Stimulated activated CD8-positive, alpha-beta memory T cell treated with anti-CD3 and anti-CD28 coated beads, Interleukin-7, amount 100 ng/mL, for 48 hours (primary cell): ENCODE data around the gene NLN.
"Not testable (repeated sequence)": the region's sequence is repeated elsewhere in the genome, so short reads cannot be mapped to it uniquely, and the experiment has no call there.

Experiments used
- DNase-seq, 2 donors: peaks; one replicate each; pipeline ENCODE4 v3.0.0-alpha.2; 2020; ENCODE audit warnings: low read depth in 1 of 2; ENCODE audit errors: extremely low read depth in 1 of 2

Gene NLN

DNA sequence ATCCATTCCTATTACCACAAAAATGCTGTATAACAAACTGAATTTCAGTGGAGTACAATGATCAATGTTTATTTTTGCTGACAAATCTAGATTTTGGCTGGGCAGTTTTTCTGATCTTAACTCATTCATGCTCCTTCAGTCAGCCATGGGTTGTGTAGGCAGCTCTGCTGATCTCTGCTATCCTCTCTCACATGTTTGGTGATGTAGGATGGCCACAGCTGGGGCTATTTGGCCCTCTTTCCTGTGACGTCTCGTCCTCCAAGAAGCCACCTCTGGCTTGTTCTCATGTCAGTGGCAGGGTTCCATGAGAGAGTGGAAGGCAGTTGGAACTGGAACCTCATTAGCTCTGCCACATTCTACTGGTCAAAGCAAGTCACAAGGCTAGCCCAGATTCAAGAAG, 8.9 kb downstream of the NLN start:
- no peak for DNase-seq

DNA sequence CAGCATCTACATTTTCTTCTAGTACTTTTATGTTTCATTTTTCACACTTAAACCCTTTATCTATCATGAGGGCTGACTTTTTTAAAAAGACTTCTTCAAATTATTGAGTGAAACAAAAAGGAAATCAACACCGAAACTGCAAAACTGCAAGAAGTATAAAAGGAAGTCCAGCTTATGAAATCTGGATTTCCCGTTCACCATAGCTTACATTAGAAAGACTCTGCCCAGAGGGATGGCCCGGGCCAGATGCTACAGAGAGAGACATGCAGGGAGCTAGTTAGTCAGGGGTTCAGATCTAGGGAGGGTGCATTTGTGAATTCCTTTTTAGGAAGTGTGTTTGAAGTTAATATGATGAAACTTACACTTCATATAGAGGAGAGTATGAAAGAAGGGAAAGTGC, 10.0 kb downstream of the NLN start:
- DNase-seq: not testable (repeated sequence)

GRCh38 chr5:65734196-65734775, 12.3 kb downstream of the NLN start:
- DNase-seq: not testable (repeated sequence)

- no peak for DNase-seq
Measured at GRCh38 chr5:65734921-65735320, 12.9 kb downstream of the NLN start.

DNA sequence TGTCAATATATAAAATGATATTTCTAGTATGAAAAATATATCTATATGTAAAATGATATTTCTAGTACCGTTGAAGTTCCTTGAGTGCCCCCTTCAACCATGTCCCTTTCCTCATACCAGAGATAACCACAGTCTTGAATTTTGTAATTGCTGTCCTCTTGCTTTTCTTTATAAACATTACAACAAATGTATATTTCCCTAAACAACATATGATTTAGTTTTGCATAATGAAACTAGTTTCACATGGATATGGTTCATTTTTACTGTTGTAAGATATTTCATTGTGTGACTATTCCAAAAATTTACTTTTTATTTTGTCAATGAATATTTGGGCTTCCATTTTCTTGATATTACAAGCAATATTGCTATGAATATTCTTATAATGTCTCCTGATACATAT, 14.0 kb downstream of the NLN start:
- no peak for DNase-seq

DNA sequence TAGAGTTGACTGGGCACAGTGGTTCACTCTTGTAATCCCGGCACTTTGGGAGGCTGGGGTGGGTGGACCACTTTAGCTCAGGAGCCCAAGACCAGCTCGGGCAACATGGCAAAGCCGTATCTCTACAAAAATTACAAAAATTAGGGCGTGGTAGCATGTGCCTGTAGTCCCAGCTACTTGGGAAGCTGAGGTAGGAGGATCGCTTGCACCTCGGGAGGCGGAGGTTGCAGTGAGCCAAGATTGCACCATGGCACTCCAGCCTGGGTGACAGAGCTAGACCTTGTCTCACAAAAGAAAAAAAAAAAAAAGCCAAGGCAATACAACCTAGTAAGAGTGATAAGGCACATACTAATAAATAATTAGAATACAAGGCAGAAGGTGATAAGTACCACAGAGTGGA, 15.8 kb downstream of the NLN start:
- DNase-seq: no peak

DNA sequence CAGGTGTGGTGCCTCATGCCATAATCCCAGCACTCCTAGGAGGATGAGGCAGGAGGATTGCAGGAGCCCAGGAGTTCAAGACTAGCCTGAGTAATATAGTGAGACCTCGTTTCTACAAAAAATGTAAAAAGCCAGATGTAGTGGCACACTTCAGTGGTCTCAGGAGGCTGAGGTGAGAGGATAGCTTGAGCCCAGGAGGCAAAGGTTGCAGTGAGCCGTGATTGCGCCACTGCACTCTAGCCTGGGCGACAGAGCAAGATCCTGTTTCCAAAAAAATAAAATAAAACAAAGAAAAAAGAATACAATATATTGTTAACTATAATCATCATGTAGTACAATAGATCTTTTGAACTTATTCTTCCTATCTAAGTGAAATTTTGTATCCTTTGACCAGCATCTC, 16.3 kb downstream of the NLN start:
- DNase-seq: no peak

- no peak for DNase-seq
Measured at GRCh38 chr5:65739162-65739561, 17.2 kb downstream of the NLN start.

DNA sequence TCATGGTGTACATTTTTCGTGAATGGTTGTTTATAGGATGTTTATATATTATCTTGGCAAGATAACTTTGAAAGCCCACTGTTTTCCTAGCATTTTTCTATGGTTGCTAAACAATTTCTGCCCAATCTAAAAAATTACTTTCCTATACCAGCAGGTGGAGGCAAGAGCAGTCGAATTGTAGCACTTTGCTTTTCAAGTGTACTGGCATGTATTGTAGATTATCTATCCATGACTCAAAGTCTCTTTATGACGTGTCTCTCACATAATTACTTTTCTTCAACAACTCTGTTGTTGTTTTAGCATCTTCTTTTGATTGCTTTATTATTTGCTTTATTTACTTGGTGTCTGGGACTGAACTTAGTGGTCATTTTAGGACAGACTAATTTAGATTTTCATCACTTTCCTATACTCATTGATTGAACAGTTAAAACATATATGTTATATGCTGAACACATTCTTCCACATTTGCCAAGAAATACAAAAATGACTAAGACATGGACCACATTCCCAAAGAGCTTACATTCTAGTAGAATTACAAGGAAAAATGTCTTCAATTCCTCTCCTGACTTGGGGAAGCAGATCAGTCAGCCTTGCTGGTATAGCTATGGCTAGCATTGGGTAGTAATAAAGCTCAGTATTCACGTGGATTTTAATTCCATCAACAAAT, 20.7 kb downstream of the NLN start:
- no peak for DNase-seq

GRCh38 chr5:65749221-65749844, 27.3 kb downstream of the NLN start:
- no peak for DNase-seq

DNA sequence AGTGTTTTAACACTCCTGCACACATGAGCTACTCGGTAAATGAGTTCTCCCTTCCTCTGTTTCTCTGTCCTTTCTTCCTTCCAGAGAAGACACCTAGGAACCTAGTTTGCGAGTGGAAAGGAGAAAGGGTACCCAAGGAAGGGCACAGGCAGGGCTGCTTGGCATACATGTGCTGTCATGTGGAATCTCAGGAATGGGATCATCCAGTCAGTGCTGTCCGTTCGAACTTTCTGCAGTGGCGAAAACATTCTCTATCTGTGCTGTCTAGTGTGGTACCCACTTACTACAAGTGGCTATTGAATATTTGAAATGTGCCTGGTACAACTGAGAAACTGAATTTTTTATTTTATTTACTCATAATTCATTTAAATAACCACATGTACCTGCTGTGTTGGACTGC, 28.0 kb downstream of the NLN start:
- no peak for DNase-seq

GRCh38 chr5:65750938-65751337, 28.9 kb downstream of the NLN start:
- no peak for DNase-seq

- DNase-seq: no peak
Measured at GRCh38 chr5:65753189-65753588, 31.2 kb downstream of the NLN start.

DNA sequence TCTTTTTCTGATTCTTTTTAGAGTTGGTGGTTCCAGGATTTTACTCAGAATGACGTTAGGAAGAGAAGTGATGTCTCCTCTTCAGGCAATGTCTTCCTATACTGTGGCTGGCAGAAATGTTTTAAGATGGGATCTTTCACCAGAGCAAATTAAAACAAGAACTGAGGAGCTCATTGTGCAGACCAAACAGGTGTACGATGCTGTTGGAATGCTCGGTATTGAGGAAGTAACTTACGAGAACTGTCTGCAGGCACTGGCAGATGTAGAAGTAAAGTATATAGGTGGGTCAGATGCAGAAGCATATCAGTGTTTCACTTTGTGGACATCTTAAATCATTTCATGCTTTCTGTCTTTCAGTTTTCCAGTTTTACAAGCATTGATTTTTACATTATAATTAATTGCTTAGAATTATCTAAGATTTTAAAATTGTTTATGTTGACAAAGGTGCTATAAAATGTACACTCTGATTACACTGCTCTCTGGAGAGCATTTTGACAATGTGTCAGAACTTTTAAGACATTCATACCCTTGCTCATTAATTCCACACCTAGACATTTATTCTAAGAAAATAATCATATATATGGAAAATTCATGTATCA, 36.6 kb downstream of the NLN start:
- no peak for DNase-seq

DNA sequence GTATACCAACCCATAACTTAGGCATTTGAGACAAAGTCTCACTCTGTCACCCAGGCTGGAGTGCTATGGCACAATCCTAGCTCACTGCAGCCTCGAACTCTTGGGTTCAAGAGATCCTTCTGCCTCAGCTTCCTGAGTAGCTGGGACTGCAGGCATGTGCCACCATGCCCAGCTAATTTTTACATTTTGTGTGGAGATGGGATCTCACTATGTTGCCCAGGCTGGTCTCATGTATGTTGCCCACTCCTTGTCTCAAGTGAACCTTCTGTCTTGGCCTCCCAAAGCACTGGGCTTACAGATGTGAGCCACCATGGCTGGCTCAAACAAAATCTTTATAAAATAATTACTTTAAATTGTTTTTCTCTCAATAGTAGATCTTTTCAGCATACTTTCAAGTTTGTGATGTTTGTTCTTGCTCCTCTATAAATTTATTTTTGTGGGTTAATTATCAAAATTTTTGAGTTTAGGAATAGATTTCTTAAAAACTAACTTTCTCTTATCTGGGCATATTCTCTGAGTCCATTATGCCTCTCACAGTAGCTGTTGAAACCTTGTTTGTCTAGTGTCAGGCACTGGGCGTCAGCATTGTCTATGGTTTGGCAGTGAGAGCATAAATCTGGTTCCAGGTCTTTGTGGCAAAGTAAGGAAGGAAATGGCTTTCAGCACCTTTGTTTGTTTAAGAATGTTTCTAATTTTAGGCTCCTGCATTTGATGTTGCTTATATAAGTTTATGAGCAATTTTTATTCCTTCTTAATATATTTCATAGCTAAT, 38.7 kb downstream of the NLN start:
- no peak for DNase-seq

DNA sequence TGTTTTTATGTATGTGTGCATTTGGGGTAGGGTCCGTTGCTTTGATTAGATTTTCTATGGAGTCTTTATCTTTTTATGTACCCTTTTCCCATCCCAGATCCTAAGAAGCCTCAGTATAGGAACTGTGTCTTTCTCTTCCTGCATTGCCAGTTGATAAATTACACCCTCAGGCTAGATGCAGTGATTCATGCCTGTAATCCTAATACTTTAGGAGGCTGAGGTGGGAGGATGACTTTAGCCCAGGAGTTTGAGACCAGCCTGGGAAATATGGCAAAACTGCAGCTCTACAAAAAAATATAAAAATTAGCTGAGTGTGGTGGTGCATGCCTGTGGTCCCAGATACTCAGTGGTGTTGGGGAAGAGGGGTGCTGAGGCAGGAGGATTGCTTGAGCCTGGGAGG, 40.2 kb downstream of the NLN start:
- DNase-seq: no peak

DNA sequence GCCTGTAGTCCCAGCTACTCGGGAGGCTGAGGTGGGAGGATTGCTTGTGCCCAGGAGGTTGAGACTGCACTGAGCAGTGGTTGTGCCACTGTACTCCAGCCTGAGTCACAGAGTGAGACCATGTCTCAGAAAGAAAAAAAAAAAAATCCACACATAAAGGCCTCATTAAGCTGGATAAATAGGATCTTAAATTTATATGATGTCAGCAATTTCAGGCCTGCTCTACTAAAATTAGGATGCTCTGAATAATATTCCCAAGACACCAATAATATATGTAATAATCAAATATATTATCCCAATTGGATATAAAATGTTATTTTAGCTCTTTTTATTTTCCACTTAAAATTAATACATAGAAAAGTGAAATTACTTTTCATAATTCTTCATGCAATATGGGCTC, 43.6 kb downstream of the NLN start:
- no peak for DNase-seq

DNA sequence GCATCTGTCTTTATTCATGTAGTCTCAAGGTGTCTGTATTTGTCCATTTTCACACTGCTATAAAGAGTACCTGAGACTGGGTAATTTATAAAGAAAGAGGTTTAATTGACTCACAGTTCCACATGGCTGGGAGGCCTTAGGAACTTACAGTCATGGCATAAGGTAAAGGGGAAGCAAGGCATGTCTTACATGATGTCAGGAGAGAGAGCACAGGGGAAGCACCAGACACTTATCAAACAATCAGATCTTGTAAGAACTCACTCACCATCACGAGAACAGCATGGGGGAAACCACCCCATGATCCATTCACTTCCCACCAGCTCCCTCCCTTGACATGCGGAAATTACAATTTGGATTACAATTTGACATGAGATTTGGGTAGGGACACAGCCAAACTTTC, 44.2 kb downstream of the NLN start:
- DNase-seq: no peak

DNA sequence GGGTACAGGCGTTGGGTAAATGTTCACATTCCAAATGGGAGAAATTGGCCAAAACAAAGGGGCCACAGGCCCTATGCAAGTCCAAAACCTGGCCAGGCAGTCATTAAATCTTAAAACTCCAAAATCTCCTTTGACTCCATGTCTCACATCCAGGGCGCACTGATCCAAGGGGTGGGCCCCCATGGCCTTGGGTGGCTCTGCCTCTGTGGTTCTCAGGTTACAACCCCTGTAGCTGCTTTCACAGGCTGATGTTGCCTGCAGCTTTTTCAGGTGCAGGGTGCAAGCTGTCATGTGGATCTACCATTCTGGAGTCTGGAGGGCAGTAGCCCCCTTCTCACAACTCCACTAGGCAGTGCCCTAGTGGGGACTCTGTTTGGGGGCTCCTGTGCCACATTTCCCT, 44.8 kb downstream of the NLN start:
- no peak for DNase-seq

GRCh38 chr5:65767565-65767964, 45.6 kb downstream of the NLN start:
- no peak for DNase-seq

- DNase-seq: no peak
Measured at GRCh38 chr5:65768723-65769346, 46.8 kb downstream of the NLN start.
